ENCODE data around the gene LINC00237. TPM values are rescaled to one million over a fixed set of nuclear protein-coding genes. Genes with fewer than 3 reads are reported as not detected.

Gene LINC00237
- total RNA-seq, 3 donors from 2014 or later (not counting 1 experiment from before 2014, with no cell fraction given): not detected

GRCh38 chr20:21046413-21047070 is 59.6 kb downstream of the LINC00237 start:
- Histone ChIP-seq H3K4me3 (ENCODE audit: low read length) (no peak overlapping the region), H3K36me3 (ENCODE audit: control insufficient read depth, insufficient read depth, low read length) (no peaks in the 10 kb centered on the region), H3K9me3 (ENCODE audit: control insufficient read depth, insufficient read depth, low read length) (no peaks in the 10 kb centered on the region), H3K27me3 (ENCODE audit: control insufficient read depth, insufficient read depth, low read length) (no peaks in the 10 kb centered on the region), H3K27ac (ENCODE audit: low read length) (no peak overlapping the region), H3K4me1 (ENCODE audit: control insufficient read depth, insufficient read depth, low read length) (no peaks in the 10 kb centered on the region)
- Mint-ChIP-seq H3K4me1 (no peaks in the 10 kb centered on the region), H3K27ac (no peak overlapping the region), H3K27me3 (ENCODE audit: low read depth in 2 of 2) (peaks cover 10 to 13% of the 10 kb centered on the region in 2 donors), H3K9me3 (no peaks in the 10 kb centered on the region), H3K4me3 (no peak overlapping the region), H3K36me3 (no peaks in the 10 kb centered on the region)
- ATAC-seq: no peak
- intact Hi-C loops (cut with micrococcal nuclease): no loop called here
- 10% methylated on average over 2 of the region's 2 CpGs for WGBS (ENCODE audit: insufficient coverage)
- no peak for TF ChIP-seq CTCF (IDR thresholded peaks at IDR 0.05)
- no peak for DNase-seq

Other genes with a start within 250 kb of the LINC00237 start
- gene KIZ, start 19.7 kb upstream of the LINC00237 start, total RNA-seq: 10 to 100 TPM; 32.9 to 38.2 (median 35.3) TPM
- gene XRN2, start 197.0 kb upstream of the LINC00237 start, total RNA-seq: 10 to 100 TPM; 52.9 to 61.8 (median 57.4) TPM